ENCODE measurements around the gene RECQL. TPM values are rescaled to one million over a fixed set of nuclear protein-coding genes. Genes with fewer than 3 reads are reported as not detected.

RECQL gene
- total RNA-seq, 1 experiment from 2014 or later: 21.3 TPM

GRCh38 chr12:21456291-21456780 lies 45.1 kb downstream of the RECQL start:
- Histone ChIP-seq H3K79me2 (ENCODE audit: insufficient read depth, low read length) (no peaks in the 10 kb centered on the region), H4K20me1 (ENCODE audit: insufficient read depth) (no peaks in the 10 kb centered on the region), H3K9me2 (ENCODE audit: insufficient read depth) (no peaks in the 10 kb centered on the region), H3K9me3 (ENCODE audit: control insufficient read depth in 1 of 2, insufficient read depth in 1 of 2, low read depth in 1 of 2, low read length in 2 of 2) (no peaks in the 10 kb centered on the region), H3K36me3 (ENCODE audit: control insufficient read depth in 1 of 2, insufficient read depth in 2 of 2, low read length in 2 of 2) (peaks cover 0 to 6% of the 10 kb centered on the region in 2 experiments; a peak in 1 of 4 replicates), H3K9ac (ENCODE audit: low read length) (no peak overlapping the region), H3K4me2 (ENCODE audit: low read length) (no peak overlapping the region), H3K4me1 (ENCODE audit: control insufficient read depth in 1 of 2, insufficient read depth in 2 of 2, low read length in 2 of 2) (0 out of 4 replicates have a peak, but pooled peaks cover 0 to 3% of the 10 kb centered on the region in 2 experiments), H3K4me3 (replicated peaks in 1 of 2; ENCODE audit: low read depth in 1 of 2, low read length in 2 of 2) (no peak overlapping the region), H2AFZ (ENCODE audit: low read depth, low read length, poor library complexity, severe bottlenecking) (no peak overlapping the region), H3K27me3 (ENCODE audit: insufficient read depth, low read length) (no peaks in the 10 kb centered on the region), H3K27ac (ENCODE audit: low read depth, low read length) (no peak overlapping the region)
- ChIA-PET POLR2A (no interaction called here), CTCF (no interaction called here), RAD21 (ENCODE audit: low non-redundant PET in 1 of 2, low total read pairs in 2 of 2, uncharacterized antibody in 2 of 2, unreplicated experiment in 2 of 2) (no interaction called here)
- no peak for ATAC-seq
- DNase-seq (ENCODE audit: low read depth, low spot score): no peak
- intact Hi-C loops (cut with micrococcal nuclease): no loop called here
- TF ChIP-seq SRF (IDR thresholded peaks at IDR 0.05; ENCODE audit: low read depth) (no peak), FOSL1 (IDR thresholded peaks at IDR 0.05; ENCODE audit: low read depth) (no peak), ZBTB33 (IDR thresholded peaks at IDR 0.05; ENCODE audit: extremely low read depth, insufficient replicate concordance, low read length) (no peak), EZH2phosphoT487 (IDR thresholded peaks at IDR 0.05; ENCODE audit: borderline replicate concordance) (no peak), MAX (IDR thresholded peaks at IDR 0.05) (no peak), POLR2AphosphoS5 (IDR thresholded peaks at IDR 0.05; ENCODE audit: low read depth, low read length) (no peak), ELF1 (IDR thresholded peaks at IDR 0.05; ENCODE audit: borderline replicate concordance, low read depth) (no peak), POLR2A (IDR thresholded peaks at IDR 0.05; ENCODE audit: borderline replicate concordance, extremely low read depth, insufficient read depth, insufficient read length) (no peak), ZNF274 (IDR thresholded peaks at IDR 0.05; ENCODE audit: low read depth, low read length) (no peak), CBX3 (IDR thresholded peaks at IDR 0.05; ENCODE audit: low read depth) (no peak)
- TF ChIP-seq, protein P1, sequence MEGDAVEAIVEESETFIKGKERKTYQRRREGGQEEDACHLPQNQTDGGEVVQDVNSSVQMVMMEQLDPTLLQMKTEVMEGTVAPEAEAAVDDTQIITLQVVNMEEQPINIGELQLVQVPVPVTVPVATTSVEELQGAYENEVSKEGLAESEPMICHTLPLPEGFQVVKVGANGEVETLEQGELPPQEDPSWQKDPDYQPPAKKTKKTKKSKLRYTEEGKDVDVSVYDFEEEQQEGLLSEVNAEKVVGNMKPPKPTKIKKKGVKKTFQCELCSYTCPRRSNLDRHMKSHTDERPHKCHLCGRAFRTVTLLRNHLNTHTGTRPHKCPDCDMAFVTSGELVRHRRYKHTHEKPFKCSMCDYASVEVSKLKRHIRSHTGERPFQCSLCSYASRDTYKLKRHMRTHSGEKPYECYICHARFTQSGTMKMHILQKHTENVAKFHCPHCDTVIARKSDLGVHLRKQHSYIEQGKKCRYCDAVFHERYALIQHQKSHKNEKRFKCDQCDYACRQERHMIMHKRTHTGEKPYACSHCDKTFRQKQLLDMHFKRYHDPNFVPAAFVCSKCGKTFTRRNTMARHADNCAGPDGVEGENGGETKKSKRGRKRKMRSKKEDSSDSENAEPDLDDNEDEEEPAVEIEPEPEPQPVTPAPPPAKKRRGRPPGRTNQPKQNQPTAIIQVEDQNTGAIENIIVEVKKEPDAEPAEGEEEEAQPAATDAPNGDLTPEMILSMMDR (IDR thresholded peaks at IDR 0.05 in 2 of 3, conservative IDR thresholded peaks at IDR 0.05 in 1 of 3; ENCODE audit: borderline replicate concordance in 1 of 3, insufficient read depth in 1 of 3, low read depth in 2 of 3, low read length in 2 of 3): no peak
- BruUV-seq (replicated peaks): no TSS peak

All from HCT116 (cell line).